Astrocyte of the hippocampus (primary cell): ENCODE results near the gene ARHGEF28.

Source experiments
- DNase-seq: peaks from one replicate; pipeline ENCODE4 v3.0.0; 2011; ENCODE audit warnings: low read depth, low spot score

ARHGEF28 gene

DNA sequence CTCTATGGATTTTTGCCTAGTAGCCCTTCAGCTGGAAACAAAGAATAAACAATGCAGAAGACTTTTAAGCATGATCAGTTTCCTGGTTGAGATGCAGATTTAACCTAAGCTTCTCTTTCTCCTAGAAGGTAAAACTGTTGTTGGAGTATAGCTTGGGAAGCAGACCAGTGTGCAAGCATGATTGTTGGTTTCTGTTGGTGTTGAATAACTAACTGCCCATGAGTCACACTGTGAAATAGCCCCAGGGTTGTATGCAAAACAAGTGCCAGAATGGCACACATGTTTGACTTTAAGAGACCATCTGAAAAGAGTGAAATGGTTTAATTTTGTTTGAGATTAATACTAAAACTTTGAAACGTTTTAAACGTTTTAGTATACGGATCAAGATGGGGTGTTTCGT is 227.1 kb downstream of the ARHGEF28 start:
- peak; percentile 61 for DNase-seq

DNA sequence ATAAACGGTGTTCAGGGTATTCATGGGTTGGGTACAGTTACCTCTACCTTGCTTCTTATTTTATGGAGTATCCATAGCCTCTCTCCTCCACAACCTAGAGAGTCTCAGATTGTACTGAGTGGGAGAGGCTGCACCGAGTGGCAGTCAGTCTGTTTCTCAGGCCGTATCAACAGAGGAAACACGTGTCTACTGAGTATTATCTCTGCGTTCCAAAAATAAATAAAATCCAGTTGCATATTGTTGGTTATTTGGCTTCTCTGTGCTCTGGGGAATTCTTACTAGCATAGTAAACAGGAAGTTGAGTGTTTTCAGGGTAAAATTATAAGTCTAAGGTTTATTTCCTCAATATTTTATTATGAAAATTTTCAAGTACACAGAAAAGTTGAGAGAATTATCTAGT is 231.0 kb downstream of the ARHGEF28 start:
- DNase-seq: no peak

- DNase-seq: no peak
These were observed 231.4 kb downstream of the ARHGEF28 start for GRCh38 chr5:73857446-73857845.

DNA sequence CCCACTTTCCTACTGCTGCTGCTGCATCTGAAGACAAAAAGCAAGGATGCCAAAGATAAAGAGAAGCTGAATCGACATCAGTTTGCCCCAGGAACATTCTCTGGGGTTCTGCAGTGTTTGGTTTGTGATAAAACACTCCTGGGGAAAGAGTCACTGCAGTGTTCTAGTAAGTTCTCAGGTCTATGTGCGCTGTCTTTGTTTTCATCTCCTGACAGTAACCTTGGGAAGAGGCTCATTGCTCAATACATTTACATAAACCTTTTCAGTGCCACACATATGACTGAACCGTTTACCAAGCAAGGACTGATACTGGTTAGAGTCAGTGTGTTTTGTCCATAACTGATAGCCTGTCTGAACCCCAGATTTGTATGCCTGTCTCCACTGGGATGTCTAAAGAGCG is 232.1 kb downstream of the ARHGEF28 start:
- no peak for DNase-seq

GRCh38 chr5:73858776-73859175 is 232.8 kb downstream of the ARHGEF28 start:
- no peak for DNase-seq

- no peak for DNase-seq
These were observed 233.7 kb downstream of the ARHGEF28 start for GRCh38 chr5:73859696-73860095.

DNA sequence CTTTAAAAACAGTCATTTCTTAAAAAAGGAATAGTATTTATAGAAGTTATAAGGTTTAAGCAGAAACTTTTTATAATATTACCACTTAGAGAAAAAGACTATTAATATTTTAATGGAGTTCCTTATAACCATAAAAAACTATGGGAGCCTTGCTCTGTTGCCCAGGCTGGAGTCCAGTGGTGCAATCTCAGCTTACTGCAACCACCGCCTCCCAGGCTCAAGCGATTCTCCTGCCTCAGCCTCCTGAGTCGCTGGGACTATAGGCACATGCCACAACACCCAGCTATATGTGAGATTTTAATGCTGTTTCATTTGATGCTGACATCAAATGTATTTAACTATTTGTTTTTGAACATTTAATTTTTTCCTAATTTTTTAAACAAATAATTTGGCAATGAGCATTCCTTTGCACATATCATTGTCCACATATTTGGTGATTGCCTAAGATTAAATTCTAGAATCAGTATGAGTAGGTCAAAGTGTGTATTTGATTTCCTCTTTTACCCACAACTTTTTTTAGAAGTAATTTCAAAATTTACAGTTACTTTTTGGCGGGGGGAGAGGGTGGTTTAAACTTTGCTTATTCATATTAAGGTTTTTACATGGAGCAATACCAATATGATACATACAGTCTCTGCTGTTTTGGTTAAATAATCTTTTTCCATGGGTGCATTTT is 235.5 kb downstream of the ARHGEF28 start:
- DNase-seq: no peak

DNA sequence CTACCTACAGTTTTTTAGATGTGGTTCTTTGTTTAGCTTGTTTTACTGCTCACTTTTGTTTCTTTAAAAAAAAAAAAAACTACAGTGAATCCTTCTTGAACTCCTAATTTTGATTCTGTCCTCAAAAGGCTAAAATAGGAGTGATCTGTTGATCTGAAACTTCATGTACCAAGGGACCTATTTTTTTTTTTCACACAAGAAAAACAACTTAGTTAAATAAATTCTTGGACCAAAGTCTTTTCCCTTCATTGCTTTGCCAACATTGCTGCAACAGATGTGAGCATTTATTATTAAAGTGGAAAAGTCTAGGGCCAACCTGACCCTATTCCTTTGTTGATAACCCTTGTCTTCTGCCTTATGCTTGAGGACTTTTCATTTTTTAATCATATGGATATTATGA is 236.8 kb downstream of the ARHGEF28 start:
- no peak for DNase-seq

GRCh38 chr5:73863876-73864275 is 237.9 kb downstream of the ARHGEF28 start:
- no peak for DNase-seq

- DNase-seq: no peak
These were observed 239.3 kb downstream of the ARHGEF28 start for GRCh38 chr5:73865315-73865714.

DNA sequence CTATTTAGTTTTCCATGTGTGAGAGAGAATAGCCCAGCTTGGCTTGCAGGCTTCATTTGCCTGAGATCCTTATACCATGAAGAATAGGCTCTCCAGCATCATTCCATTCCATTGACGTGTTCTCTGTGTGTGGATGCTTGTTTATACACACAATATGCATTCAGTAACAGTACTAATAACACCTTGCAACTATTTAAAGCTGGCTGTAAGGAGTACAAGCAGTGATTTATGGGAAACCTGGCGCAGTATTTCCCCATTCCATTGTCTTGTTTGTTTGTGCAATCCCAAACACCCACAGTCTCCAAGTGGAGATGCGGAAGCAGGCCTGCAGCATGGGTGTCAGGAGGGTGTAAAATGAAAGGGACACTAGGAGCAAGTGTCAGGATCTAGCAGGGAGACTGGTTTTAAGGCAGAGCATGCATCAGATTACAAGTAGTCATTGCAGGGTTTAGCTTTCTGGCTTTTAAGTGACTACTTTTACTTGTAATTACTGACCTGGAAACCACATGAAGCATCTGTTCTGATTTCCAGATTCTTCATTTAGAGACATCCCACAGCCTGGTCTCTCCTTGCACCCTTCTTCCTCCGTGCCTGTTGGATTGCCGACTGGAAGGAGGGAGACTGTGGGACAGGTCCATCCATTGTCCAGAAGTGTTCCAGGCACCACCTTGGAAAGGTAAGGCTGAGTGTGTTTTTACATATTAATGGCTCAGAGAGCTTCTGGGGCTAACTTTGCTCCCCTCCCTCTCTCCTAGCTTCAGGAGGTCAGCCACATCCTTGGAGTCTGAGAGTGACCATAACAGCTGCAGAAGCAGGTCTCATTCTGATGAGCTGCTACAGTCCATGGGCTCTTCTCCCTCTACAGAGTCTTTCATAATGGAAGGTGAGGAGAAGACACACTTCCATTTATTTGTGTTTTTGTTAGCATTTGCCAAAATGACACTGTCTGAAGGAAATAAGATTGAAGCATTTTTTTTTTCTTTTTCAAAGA is 241.6 kb downstream of the ARHGEF28 start:
- DNase-seq: peak; percentile 84

DNA sequence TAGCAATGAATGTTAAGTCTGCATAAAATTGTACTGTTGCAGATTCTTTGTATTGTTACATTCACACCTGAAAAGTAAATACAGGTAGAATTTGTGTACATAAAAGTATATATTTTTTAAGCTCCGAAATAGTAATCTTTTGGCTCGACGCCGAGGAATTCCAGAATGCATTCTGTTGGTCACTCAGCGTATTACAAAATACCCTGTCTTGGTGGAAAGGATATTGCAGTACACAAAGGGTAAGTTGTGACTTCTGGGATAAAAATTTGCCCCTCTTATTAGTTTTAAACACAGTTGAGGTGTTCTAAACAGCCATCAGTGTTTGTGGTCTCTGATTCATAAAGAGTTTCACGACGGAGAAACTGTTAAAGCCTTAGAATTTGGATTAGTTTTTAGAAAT is 257.6 kb downstream of the ARHGEF28 start:
- DNase-seq: peak; percentile 66

DNA sequence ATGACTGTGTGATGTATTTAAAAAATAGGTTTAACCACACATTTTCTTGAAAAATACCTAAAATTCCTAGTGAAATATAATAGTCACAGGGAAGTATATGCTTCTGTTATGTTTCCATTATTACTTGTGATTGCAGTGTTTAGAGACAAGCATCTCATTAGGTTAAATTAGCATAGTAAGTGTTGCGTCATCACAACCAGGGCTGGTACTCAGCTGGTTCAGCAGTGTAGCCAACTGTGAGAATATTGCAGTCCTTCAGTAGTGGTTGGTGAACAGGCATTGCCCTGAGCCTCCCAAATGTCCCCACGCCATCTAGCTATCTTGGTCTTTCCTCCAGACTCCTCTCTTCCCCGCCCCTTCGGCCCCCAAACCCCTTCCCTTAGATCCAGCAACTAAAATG is 261.7 kb downstream of the ARHGEF28 start:
- DNase-seq: no peak

- DNase-seq: peak; percentile 51
These were observed 264.6 kb downstream of the ARHGEF28 start for GRCh38 chr5:73890569-73890968.

GRCh38 chr5:73892218-73892617 is 266.2 kb downstream of the ARHGEF28 start:
- DNase-seq: no peak

GRCh38 chr5:73892806-73893205 is 266.8 kb downstream of the ARHGEF28 start:
- DNase-seq: peak; percentile 90

DNA sequence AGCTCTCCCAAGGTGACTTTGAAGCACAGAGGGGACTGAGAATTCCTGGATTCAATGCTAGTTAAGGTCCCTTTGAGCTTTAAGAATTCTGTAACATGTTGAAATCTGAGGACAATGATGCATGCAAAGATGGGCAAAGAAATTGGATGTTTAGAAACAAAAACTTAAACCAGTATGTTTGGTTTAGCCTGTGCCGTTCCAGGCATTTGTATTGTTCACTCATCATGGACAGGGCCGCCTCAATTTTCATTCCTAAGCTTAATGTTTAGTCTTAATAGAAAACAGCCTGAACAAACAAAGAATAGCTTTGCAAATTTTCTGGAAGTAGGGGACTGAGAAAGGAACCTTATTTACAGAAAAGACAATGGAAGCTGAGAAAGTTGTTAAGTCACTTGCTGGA is 267.8 kb downstream of the ARHGEF28 start:
- no peak for DNase-seq

GRCh38 chr5:73894860-73895259 is 268.9 kb downstream of the ARHGEF28 start:
- no peak for DNase-seq

GRCh38 chr5:73895471-73895870 is 269.5 kb downstream of the ARHGEF28 start:
- DNase-seq: no peak

DNA sequence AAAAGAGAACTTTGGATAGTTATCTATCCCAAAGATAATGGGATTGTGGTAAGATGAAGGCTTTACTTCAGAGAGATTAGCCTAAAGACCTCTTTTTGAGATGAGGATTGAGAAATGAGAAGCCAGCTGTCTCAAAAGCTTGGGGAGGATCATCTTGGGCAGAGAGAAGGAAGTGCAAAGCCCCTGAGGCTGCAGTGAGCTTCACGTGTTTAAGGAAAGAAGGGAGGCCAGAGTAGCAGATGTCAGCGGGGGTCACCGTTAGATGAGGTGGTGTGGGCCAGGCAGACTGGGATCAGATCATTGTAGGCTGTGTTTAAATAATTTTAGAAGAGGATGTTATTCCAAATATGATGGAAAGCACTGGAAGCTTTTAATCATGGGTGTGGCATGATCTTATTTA is 270.1 kb downstream of the ARHGEF28 start:
- DNase-seq: no peak

DNA sequence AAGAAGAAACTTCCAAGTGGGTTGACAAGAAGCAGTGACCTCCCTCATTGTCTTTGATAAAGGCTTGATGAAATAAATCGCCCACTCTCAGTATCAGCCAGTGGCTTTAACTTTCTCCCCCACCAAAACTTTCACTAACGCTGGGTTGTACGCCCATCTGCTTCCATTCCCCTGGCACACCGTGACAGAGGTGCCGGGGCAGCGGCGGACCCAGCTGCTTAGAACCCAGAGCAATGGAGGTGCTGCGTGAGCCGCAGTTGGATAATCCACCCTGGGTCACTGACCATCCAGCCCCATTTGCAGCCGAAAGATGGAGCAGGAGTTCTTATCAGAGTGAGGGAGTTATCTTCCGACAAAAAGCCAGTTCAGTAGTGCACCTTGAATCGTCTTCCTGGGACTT is 270.7 kb downstream of the ARHGEF28 start:
- no peak for DNase-seq

GRCh38 chr5:73897893-73898292 is 271.9 kb downstream of the ARHGEF28 start:
- no peak for DNase-seq

DNA sequence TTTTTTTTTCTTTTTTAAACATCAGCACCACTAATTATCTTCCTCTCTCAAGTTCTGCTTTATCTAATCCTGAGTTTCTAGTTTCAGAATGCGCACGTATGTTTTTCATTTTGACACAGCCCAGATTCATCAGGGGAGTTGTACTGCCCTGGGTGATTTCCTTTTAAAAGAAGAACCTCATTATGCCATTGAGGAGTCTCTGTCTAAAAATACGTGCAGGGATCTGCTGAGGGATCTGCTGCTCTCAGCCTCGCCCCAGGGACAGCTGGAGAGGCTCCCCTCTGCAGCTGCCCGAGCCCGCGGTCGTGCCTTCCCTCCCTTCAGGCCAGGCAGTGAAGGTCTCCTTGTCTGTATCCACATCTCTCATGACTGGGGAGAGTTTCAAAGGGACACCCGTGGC is 273.1 kb downstream of the ARHGEF28 start:
- no peak for DNase-seq
